Glutamatergic neuron (in vitro differentiated cells): ENCODE data around the gene ATP8A2. TPM values are rescaled to one million over a fixed set of nuclear protein-coding genes. Genes with fewer than 3 reads are reported as not detected.
A peak's percentile ranks its signal among the peaks of the same experiment; 100 is the strongest.

Experiments used
- DNase-seq: peaks from one replicate; pipeline ENCODE4 v3.0.0; 2022
- H3K27ac Mint-ChIP-seq: one replicate; pipeline ENCODE4 v1.8.0; 2020; ENCODE audit warnings: mild to moderate bottlenecking, mixed read lengths, inconsistent platforms; ENCODE audit not compliant: unreplicated experiment
- H3K27me3 Mint-ChIP-seq: one replicate; pipeline ENCODE4 v1.8.0; 2020; ENCODE audit warnings: mild to moderate bottlenecking, moderate library complexity, mixed read lengths, inconsistent platforms; ENCODE audit not compliant: unreplicated experiment
- H3K36me3 Mint-ChIP-seq: one replicate; pipeline ENCODE4 v1.8.0; 2020; ENCODE audit warnings: mild to moderate bottlenecking, mixed read lengths, inconsistent platforms; ENCODE audit not compliant: unreplicated experiment
- H3K4me1 Mint-ChIP-seq: one replicate; pipeline ENCODE4 v1.8.0; 2020; ENCODE audit warnings: mild to moderate bottlenecking, low read depth, mixed read lengths, inconsistent platforms; ENCODE audit not compliant: unreplicated experiment
- H3K4me3 Mint-ChIP-seq: one replicate; pipeline ENCODE4 v1.8.0; 2020; ENCODE audit warnings: mild to moderate bottlenecking, mixed read lengths, inconsistent platforms; ENCODE audit not compliant: unreplicated experiment
- H3K9me3 Mint-ChIP-seq: one replicate; pipeline ENCODE4 v1.8.0; 2020; ENCODE audit warnings: mild to moderate bottlenecking, moderate library complexity, mixed read lengths, inconsistent platforms; ENCODE audit not compliant: unreplicated experiment
- CTCF ChIP-seq: fragments of 200-600 bp; sonication (generic); IDR thresholded peaks from one replicate; pipeline ENCODE4 v1.5.0; 2021; ENCODE audit not compliant: partially characterized antibody, unreplicated experiment
- long read RNA-seq: library from polyadenylated mRNA; unstranded; transcript quantifications from one replicate; pipeline ENCODE4 v2.0.0, GENCODE V29; 2020; ENCODE audit not compliant: unreplicated experiment
- total RNA-seq: library from RNA; stranded (reverse); fragmentation: NEBNext Ultra II Directional; extraction: Animal tissue kit (Norgen Biotek cat#: 25700); gene quantifications from one replicate; pipeline ENCODE4 v1.2.1, GENCODE V29; 2021; ENCODE audit not compliant: unreplicated experiment

ATP8A2 gene
- total RNA-seq: 70.1 TPM
- long read RNA-seq, full-length matches to known transcripts: 1 of 9 reads
- long read RNA-seq, partial matches to known transcripts: 2 of 9 reads
- long read RNA-seq, other reads (novel, unspliced or antisense): 6 of 9 reads

GRCh38 chr13:25371875-25372283, at the start of gene ATP8A2:
ATP8A2 (plus strand) TSS chr13:25371974; CDS start chr13:25372213, 239 bp downstream.
- H3K4me1 Mint-ChIP-seq: peaks cover 26% of the 10 kb centered on the region
- H3K9me3 Mint-ChIP-seq: peaks cover 19% of the 10 kb centered on the region
- TF ChIP-seq CTCF: no peak
- peak within 1 kb of the TSS; percentile 92 for H3K4me3 Mint-ChIP-seq
- peak; percentile 65 for DNase-seq
- peaks cover 10% of the 10 kb centered on the region for H3K36me3 Mint-ChIP-seq
- H3K27ac Mint-ChIP-seq: peak within 1 kb of the TSS; percentile 93
- peaks cover 21% of the 10 kb centered on the region for H3K27me3 Mint-ChIP-seq

- TF ChIP-seq CTCF: no peak
- no peaks in the 10 kb centered on the region for H3K9me3 Mint-ChIP-seq
- H3K27me3 Mint-ChIP-seq: no peaks in the 10 kb centered on the region
- DNase-seq: no peak
- peaks cover 7% of the 10 kb centered on the region for H3K4me1 Mint-ChIP-seq
- H3K27ac Mint-ChIP-seq: peak overlapping the region; percentile 0
- no peaks in the 10 kb centered on the region for H3K36me3 Mint-ChIP-seq
- no peak overlapping the region for H3K4me3 Mint-ChIP-seq
These were observed 47.7 kb upstream of the ATP8A2 start for GRCh38 chr13:25324100-25324499.

GRCh38 chr13:25329706-25330105, 42.1 kb upstream of the ATP8A2 start:
- Mint-ChIP-seq H3K27ac (no peak overlapping the region), H3K36me3 (no peaks in the 10 kb centered on the region), H3K27me3 (no peaks in the 10 kb centered on the region), H3K9me3 (no peaks in the 10 kb centered on the region), H3K4me1 (no peaks in the 10 kb centered on the region), H3K4me3 (no peak overlapping the region)
- no peak for DNase-seq
- TF ChIP-seq CTCF: no peak

- TF ChIP-seq CTCF: no peak
- Mint-ChIP-seq H3K36me3 (no peaks in the 10 kb centered on the region), H3K27me3 (no peaks in the 10 kb centered on the region), H3K9me3 (no peaks in the 10 kb centered on the region), H3K4me3 (no peak overlapping the region), H3K27ac (no peak overlapping the region), H3K4me1 (no peaks in the 10 kb centered on the region)
- no peak for DNase-seq
These were observed 41.2 kb upstream of the ATP8A2 start for GRCh38 chr13:25330541-25330940.

- H3K36me3 Mint-ChIP-seq: no peaks in the 10 kb centered on the region
- H3K4me3 Mint-ChIP-seq: no peak overlapping the region
- TF ChIP-seq CTCF: no peak
- DNase-seq: no peak
- H3K9me3 Mint-ChIP-seq: no peaks in the 10 kb centered on the region
- no peak overlapping the region for H3K27ac Mint-ChIP-seq
- no peaks in the 10 kb centered on the region for H3K4me1 Mint-ChIP-seq
- H3K27me3 Mint-ChIP-seq: no peaks in the 10 kb centered on the region
These were observed 35.9 kb upstream of the ATP8A2 start for GRCh38 chr13:25335856-25336255.
